Mesothelial cell of epicardium (in vitro differentiated cells): ENCODE data around the gene FBXO15. TPM values are rescaled to one million over a fixed set of nuclear protein-coding genes. Genes with fewer than 3 reads are reported as not detected.

ENCODE experiments used
- DNase-seq, 2 experiments: peaks; one replicate each; pipeline ENCODE4 v3.0.0; 2021; ENCODE audit warnings: low spot score in 2 of 2; ENCODE audit not compliant: unreplicated experiment in 2 of 2
- H3K27ac Mint-ChIP-seq: 2 replicates; pipeline ENCODE4 v1.8.0; 2021; ENCODE audit warnings: mixed read lengths
- H3K27me3 Mint-ChIP-seq: 2 replicates; pipeline ENCODE4 v1.8.0; 2021; ENCODE audit warnings: low read depth, mixed read lengths
- H3K36me3 Mint-ChIP-seq: 2 replicates; pipeline ENCODE4 v1.8.0; 2021; ENCODE audit warnings: mixed read lengths
- H3K4me1 Mint-ChIP-seq: 2 replicates; pipeline ENCODE4 v1.8.0; 2021; ENCODE audit warnings: mixed read lengths
- H3K4me3 Mint-ChIP-seq: 2 replicates; pipeline ENCODE4 v1.8.0; 2021; ENCODE audit warnings: mild to moderate bottlenecking, moderate library complexity, mixed read lengths
- H3K9me3 Mint-ChIP-seq: 2 replicates; pipeline ENCODE4 v1.8.0; 2021; ENCODE audit warnings: mixed read lengths
- CTCF ChIP-seq: fragments of 200-600 bp; sonication (generic); IDR thresholded peaks from one replicate; pipeline ENCODE4 v1.5.0; 2021; ENCODE audit warnings: antibody characterized with exemption; ENCODE audit not compliant: unreplicated experiment
- total RNA-seq: library from RNA; stranded (reverse); gene quantifications from 3 replicates; pipeline ENCODE4 v1.2.1, GENCODE V29; 2021

The FBXO15 gene
- total RNA-seq, 1 donor from 2014 or later, result 2.3 TPM

DNA sequence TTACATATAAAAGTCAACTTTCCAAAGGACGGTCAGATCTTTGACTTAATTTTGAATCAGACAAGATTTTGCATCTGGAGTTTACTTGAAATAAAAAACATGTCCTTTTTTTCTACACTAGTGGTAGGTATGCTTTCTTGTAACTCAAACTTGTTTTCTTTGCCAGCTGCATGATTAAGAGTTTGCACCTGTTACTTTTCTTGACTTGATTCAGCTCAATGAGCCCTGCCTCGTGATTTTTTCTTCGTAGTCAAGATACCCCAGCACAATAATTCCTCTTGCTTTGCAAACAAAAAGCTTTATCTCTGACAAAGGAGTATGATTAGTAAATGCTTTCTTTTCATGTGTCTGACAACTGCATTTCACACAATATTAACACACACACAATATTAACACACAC is 82.3 kb downstream of the FBXO15 start:
- Mint-ChIP-seq H3K27me3 (peaks cover 61% of the 10 kb centered on the region), H3K27ac (no peak overlapping the region), H3K4me1 (no peaks in the 10 kb centered on the region), H3K36me3 (no peaks in the 10 kb centered on the region), H3K9me3 (no peaks in the 10 kb centered on the region), H3K4me3 (no peak overlapping the region)
- TF ChIP-seq CTCF, result no peak
- DNase-seq, result no peak

GRCh38 chr18:74064510-74064909 is 83.1 kb downstream of the FBXO15 start:
- no peaks in the 10 kb centered on the region for H3K4me1 Mint-ChIP-seq

GRCh38 chr18:74063557-74063956 is 84.1 kb downstream of the FBXO15 start:
- no peaks in the 10 kb centered on the region for H3K4me1 Mint-ChIP-seq
- H3K27me3 Mint-ChIP-seq, result peaks cover 56% of the 10 kb centered on the region
- H3K4me3 Mint-ChIP-seq, result no peak overlapping the region
- DNase-seq, result no peak
- no peak overlapping the region for H3K27ac Mint-ChIP-seq
- H3K36me3 Mint-ChIP-seq, result no peaks in the 10 kb centered on the region
- no peak for TF ChIP-seq CTCF
- no peaks in the 10 kb centered on the region for H3K9me3 Mint-ChIP-seq

More at GRCh38 chr18:74064510-74064909, 83.1 kb downstream of the FBXO15 start:
- no peak for DNase-seq
- no peak overlapping the region for H3K4me3 Mint-ChIP-seq
- H3K36me3 Mint-ChIP-seq, result no peaks in the 10 kb centered on the region
- no peaks in the 10 kb centered on the region for H3K9me3 Mint-ChIP-seq
- no peak overlapping the region for H3K27ac Mint-ChIP-seq
- H3K27me3 Mint-ChIP-seq, result peaks cover 62% of the 10 kb centered on the region
- no peak for TF ChIP-seq CTCF

- H3K27me3 Mint-ChIP-seq, result peaks cover 52% of the 10 kb centered on the region
- no peak overlapping the region for H3K4me3 Mint-ChIP-seq
- no peak for DNase-seq
- H3K36me3 Mint-ChIP-seq, result no peaks in the 10 kb centered on the region
- no peak for TF ChIP-seq CTCF
- H3K4me1 Mint-ChIP-seq, result no peaks in the 10 kb centered on the region
- H3K27ac Mint-ChIP-seq, result no peak overlapping the region
- H3K9me3 Mint-ChIP-seq, result no peaks in the 10 kb centered on the region
Observed at GRCh38 chr18:74063023-74063422, 84.6 kb downstream of the FBXO15 start.

- Mint-ChIP-seq H3K27ac (no peak overlapping the region), H3K4me1 (no peaks in the 10 kb centered on the region), H3K4me3 (no peak overlapping the region), H3K27me3 (peaks cover 44% of the 10 kb centered on the region), H3K36me3 (no peaks in the 10 kb centered on the region), H3K9me3 (no peaks in the 10 kb centered on the region)
- no peak for DNase-seq
- no peak for TF ChIP-seq CTCF
Observed at GRCh38 chr18:74062037-74062436, 85.6 kb downstream of the FBXO15 start.

- Mint-ChIP-seq H3K4me1 (no peaks in the 10 kb centered on the region), H3K27ac (no peak overlapping the region), H3K36me3 (no peaks in the 10 kb centered on the region), H3K9me3 (peaks cover 12% of the 10 kb centered on the region), H3K4me3 (no peak overlapping the region), H3K27me3 (peaks cover 30% of the 10 kb centered on the region)
- no peak for TF ChIP-seq CTCF
- DNase-seq, result no peak
Observed at GRCh38 chr18:74060579-74060978, 87.1 kb downstream of the FBXO15 start.
